CD4-positive, alpha-beta memory T cell (primary cell): ENCODE data around the gene CPNE1. TPM values are rescaled to one million over a fixed set of nuclear protein-coding genes. Genes with fewer than 3 reads are reported as not detected.
A peak's percentile ranks its signal among the peaks of the same experiment; 100 is the strongest.

Source experiments
- CTCF ChIA-PET: fragments of 350-600 bp; sonication (Branson Sonifier 250); formaldehyde crosslinking; loops from one replicate; lab custom pipeline; 2021; ENCODE audit warnings: inconsistent platforms; ENCODE audit not compliant: partially characterized antibody; lab: Charles Lee
- POLR2A ChIA-PET: fragments of 350-600 bp; sonication (Branson Sonifier 250); formaldehyde crosslinking; loops from one replicate; lab custom pipeline; 2021; ENCODE audit not compliant: partially characterized antibody; lab: Charles Lee
- DNase-seq, 5 donors: peaks; one replicate each; pipeline versions ENCODE4 v3.0.0 to v3.0.0-alpha.2; 2020 to 2022; ENCODE audit warnings: mixed read lengths in 1 of 5
- H3K27ac ChIP-seq: one replicate; pipeline ENCODE4 v1.7.0; 2013; ENCODE audit warnings: low read depth, low read length
- H3K27me3 ChIP-seq: 2 replicates; pipeline ENCODE4 v1.7.0; 2013; ENCODE audit warnings: mild to moderate bottlenecking, low read length, moderate library complexity; ENCODE audit not compliant: insufficient read depth
- H3K36me3 ChIP-seq: 2 replicates; pipeline ENCODE4 v1.7.0; 2013; ENCODE audit warnings: mild to moderate bottlenecking, low read length, moderate library complexity; ENCODE audit not compliant: insufficient read depth
- H3K4me1 ChIP-seq: 2 replicates; pipeline ENCODE4 v1.7.0; 2013; ENCODE audit warnings: mild to moderate bottlenecking, low read length, moderate library complexity; ENCODE audit not compliant: insufficient read depth
- H3K4me3 ChIP-seq, 2 donors: one replicate each; pipeline ENCODE4 v1.7.0; 2013; ENCODE audit warnings: low read length in 2 of 2, mild to moderate bottlenecking in 1 of 2
- H3K9me3 ChIP-seq, 2 donors: one replicate each; pipeline ENCODE4 v1.7.0; 2013; ENCODE audit warnings: low read length in 2 of 2, control low read depth in 1 of 2; ENCODE audit not compliant: control insufficient read depth in 1 of 2
- H3K27ac Mint-ChIP-seq, 7 donors: one replicate each; pipeline ENCODE4 v1.8.0; 2020 to 2021; ENCODE audit warnings: mixed read lengths in 7 of 7, mild to moderate bottlenecking in 6 of 7, inconsistent platforms in 3 of 7, moderate library complexity in 3 of 7
- H3K27me3 Mint-ChIP-seq, 2 donors: one replicate each; pipeline ENCODE4 v1.8.0; 2020 to 2021; ENCODE audit warnings: mixed read lengths in 2 of 2
- H3K36me3 Mint-ChIP-seq, 2 donors: one replicate each; pipeline ENCODE4 v1.8.0; 2020 to 2021; ENCODE audit warnings: mixed read lengths in 2 of 2, inconsistent platforms in 1 of 2, mild to moderate bottlenecking in 1 of 2
- H3K4me1 Mint-ChIP-seq, 4 donors: one replicate each; pipeline ENCODE4 v1.8.0; 2020 to 2021; ENCODE audit warnings: mixed read lengths in 4 of 4, mild to moderate bottlenecking in 1 of 4
- H3K4me3 Mint-ChIP-seq, 8 donors: one replicate each; pipeline ENCODE4 v1.8.0; 2020 to 2021; ENCODE audit warnings: mixed read lengths in 8 of 8, mild to moderate bottlenecking in 7 of 8, moderate library complexity in 6 of 8, inconsistent platforms in 3 of 8
- H3K9me3 Mint-ChIP-seq, 8 donors: one replicate each; pipeline ENCODE4 v1.8.0; 2020 to 2021; ENCODE audit warnings: mixed read lengths in 8 of 8, mild to moderate bottlenecking in 5 of 8, inconsistent platforms in 3 of 8, moderate library complexity in 1 of 8
- intact Hi-C: fragments of 100-400 bp; cut with micrococcal nuclease; formaldehyde crosslinking; loops from one replicate; pipeline ENCODE4 v1.15.1; 2023
- polyA plus RNA-seq, 2 donors: library from polyadenylated mRNA; unstranded; fragments of 300-500 nt; fragmentation: Illumina TruSeq; gene quantifications; one replicate each; pipeline ENCODE4 v1.2.3, GENCODE V29; 2021
- total RNA-seq, 2 experiments: library from RNA; stranded (reverse); gene quantifications; one replicate each; pipeline ENCODE4 v1.2.3, GENCODE V29; 2021

Gene CPNE1
- total and polyA plus RNA-seq, 4 experiments from 2014 or later = 305 to 353 (median 329) TPM

- peak overlapping the region in 3 of 7 donors; percentile 19 to 51 (median 38) for H3K27ac Mint-ChIP-seq
- Histone ChIP-seq H3K4me1 (peaks cover 2% of the 10 kb centered on the region), H3K36me3 (no peaks in the 10 kb centered on the region), H3K9me3 (no peaks in the 10 kb centered on the region), H3K27me3 (no peaks in the 10 kb centered on the region), H3K27ac (no peak overlapping the region), H3K4me3 (no peak overlapping the region)
- peaks cover 0 to 2% of the 10 kb centered on the region in 2 donors for H3K27me3 Mint-ChIP-seq
- H3K4me3 Mint-ChIP-seq = no peak overlapping the region
- intact Hi-C loops = no loop called here
- ChIA-PET CTCF (no interaction called here), POLR2A (no interaction called here)
- H3K4me1 Mint-ChIP-seq = peaks cover 0 to 5% (median 3%) of the 10 kb centered on the region in 4 donors
- no peaks in the 10 kb centered on the region for H3K36me3 Mint-ChIP-seq
- peak in 1 of 5 donors; percentile 30 for DNase-seq
- H3K9me3 Mint-ChIP-seq = peaks cover 0 to 3% (median 0%) of the 10 kb centered on the region in 8 donors
Observed at GRCh38 chr20:35607003-35607735, 57.5 kb downstream of the CPNE1 start.

GRCh38 chr20:35606127-35606526, 58.6 kb downstream of the CPNE1 start:
- no peaks in the 10 kb centered on the region for H3K9me3 ChIP-seq
- no peaks in the 10 kb centered on the region for H3K36me3 ChIP-seq
- ChIA-PET POLR2A (no interaction called here), CTCF (interaction anchor here (2.8 to 3.2 kb wide), 2 partner anchors 10 to 143 kb away, joined by 10 to 15 read pairs; partner anchors contain the start of gene SPAG4)
- H3K27me3 ChIP-seq = no peaks in the 10 kb centered on the region
- Mint-ChIP-seq H3K4me1 (peaks cover 1 to 9% (median 4%) of the 10 kb centered on the region in 4 donors), H3K27me3 (peaks cover 2% of the 10 kb centered on the region in 2 donors), H3K36me3 (no peaks in the 10 kb centered on the region), H3K9me3 (peaks cover 0 to 3% (median 0%) of the 10 kb centered on the region in 8 donors), H3K27ac (no peak overlapping the region), H3K4me3 (no peak overlapping the region)
- no peak overlapping the region for H3K4me3 ChIP-seq
- intact Hi-C loops = no loop called here
- H3K4me1 ChIP-seq = peaks cover 12% of the 10 kb centered on the region
- DNase-seq = no peak
- H3K27ac ChIP-seq = no peak overlapping the region

GRCh38 chr20:35604449-35604747, 60.3 kb downstream of the CPNE1 start:
- H3K27me3 ChIP-seq = no peaks in the 10 kb centered on the region
- H3K27ac ChIP-seq = no peak overlapping the region
- H3K4me1 ChIP-seq = peaks cover 17% of the 10 kb centered on the region
- H3K4me3 ChIP-seq = no peak overlapping the region
- H3K4me3 Mint-ChIP-seq = no peak overlapping the region
- intact Hi-C loops = loop anchor here (5.0 kb wide), 2 partner anchors 58 to 142 kb away; partner anchors contain the start of genes CPNE1 and RBM12
- no peaks in the 10 kb centered on the region for H3K36me3 ChIP-seq
- H3K27me3 Mint-ChIP-seq = peaks cover 2 to 6% of the 10 kb centered on the region in 2 donors
- H3K4me1 Mint-ChIP-seq = peaks cover 2 to 15% (median 4%) of the 10 kb centered on the region in 4 donors
- no peak for DNase-seq
- ChIA-PET CTCF (interaction anchor here (1.0 to 3.2 kb wide), 5 partner anchors 12 to 141 kb away, joined by 3 to 15 read pairs (median 3); partner anchors contain the start of gene SPAG4), POLR2A (interaction anchor here (1.9 to 5.5 kb wide), 2 partner anchors 13 to 59 kb away, joined by 6 to 55 read pairs; partner anchors contain the start of gene SPAG4)
- H3K9me3 Mint-ChIP-seq = peaks cover 0 to 3% (median 0%) of the 10 kb centered on the region in 8 donors
- H3K36me3 Mint-ChIP-seq = no peaks in the 10 kb centered on the region
- H3K27ac Mint-ChIP-seq = no peak overlapping the region
- no peaks in the 10 kb centered on the region for H3K9me3 ChIP-seq

DNA sequence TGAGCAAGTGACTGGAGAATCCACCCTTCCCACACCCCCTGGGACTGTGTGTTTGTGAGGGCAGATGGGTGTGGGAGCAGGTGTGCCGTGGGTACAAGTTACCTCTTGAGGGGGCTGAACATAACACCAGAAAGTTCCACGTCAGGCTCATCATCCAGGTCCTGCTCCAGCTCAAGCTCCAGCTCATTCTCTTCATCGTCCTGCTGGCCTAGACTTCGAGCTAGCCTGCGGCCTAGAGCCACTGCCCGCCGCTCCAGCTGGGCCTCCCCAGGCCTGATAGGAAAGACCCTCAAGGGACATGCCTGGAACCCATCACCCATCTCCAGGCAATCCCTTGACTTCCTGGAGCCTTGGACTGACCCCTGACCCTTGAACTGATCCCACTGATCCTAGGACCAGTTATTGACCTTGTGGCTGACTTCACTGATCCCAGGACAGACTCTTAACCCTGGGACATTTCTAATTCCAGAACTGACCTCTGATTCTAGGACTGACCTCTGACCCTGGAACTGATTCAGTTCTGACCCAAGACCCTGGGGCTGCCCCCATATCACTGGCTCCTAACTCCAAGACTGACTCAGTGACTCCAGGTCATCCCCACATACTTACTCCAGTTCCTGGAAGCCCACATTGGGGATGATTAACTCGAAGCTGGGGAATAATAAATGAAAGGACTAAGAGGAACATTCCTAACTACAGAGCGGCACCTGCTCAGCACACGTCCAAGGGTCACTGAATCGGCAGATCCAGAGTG, 60.8 kb downstream of the CPNE1 start:
- Mint-ChIP-seq H3K4me3 (peak overlapping the region in 2 of 8 donors; percentile 52 to 56), H3K27ac (no peak overlapping the region), H3K4me1 (peaks cover 2 to 15% (median 4%) of the 10 kb centered on the region in 4 donors), H3K27me3 (peaks cover 2 to 6% of the 10 kb centered on the region in 2 donors), H3K9me3 (peaks cover 0 to 3% (median 0%) of the 10 kb centered on the region in 8 donors), H3K36me3 (no peaks in the 10 kb centered on the region)
- Histone ChIP-seq H3K4me1 (peaks cover 17% of the 10 kb centered on the region), H3K27ac (no peak overlapping the region), H3K4me3 (no peak overlapping the region), H3K9me3 (no peaks in the 10 kb centered on the region), H3K27me3 (no peaks in the 10 kb centered on the region), H3K36me3 (no peaks in the 10 kb centered on the region)
- POLR2A ChIA-PET = interaction anchor here (1.9 to 5.5 kb wide), 2 partner anchors 14 to 60 kb away, joined by 6 to 55 read pairs; partner anchors contain the start of gene SPAG4
- intact Hi-C loops = loop anchor here (5.0 kb wide), 2 partner anchors 58 to 142 kb away; partner anchors contain the start of genes CPNE1 and RBM12
- no peak for DNase-seq
- CTCF ChIA-PET = interaction anchor here (1.2 to 3.2 kb wide), 7 partner anchors 12 to 350 kb away, joined by 3 to 15 read pairs (median 4); partner anchors contain the start of genes SCAND1 and SPAG4

DNA sequence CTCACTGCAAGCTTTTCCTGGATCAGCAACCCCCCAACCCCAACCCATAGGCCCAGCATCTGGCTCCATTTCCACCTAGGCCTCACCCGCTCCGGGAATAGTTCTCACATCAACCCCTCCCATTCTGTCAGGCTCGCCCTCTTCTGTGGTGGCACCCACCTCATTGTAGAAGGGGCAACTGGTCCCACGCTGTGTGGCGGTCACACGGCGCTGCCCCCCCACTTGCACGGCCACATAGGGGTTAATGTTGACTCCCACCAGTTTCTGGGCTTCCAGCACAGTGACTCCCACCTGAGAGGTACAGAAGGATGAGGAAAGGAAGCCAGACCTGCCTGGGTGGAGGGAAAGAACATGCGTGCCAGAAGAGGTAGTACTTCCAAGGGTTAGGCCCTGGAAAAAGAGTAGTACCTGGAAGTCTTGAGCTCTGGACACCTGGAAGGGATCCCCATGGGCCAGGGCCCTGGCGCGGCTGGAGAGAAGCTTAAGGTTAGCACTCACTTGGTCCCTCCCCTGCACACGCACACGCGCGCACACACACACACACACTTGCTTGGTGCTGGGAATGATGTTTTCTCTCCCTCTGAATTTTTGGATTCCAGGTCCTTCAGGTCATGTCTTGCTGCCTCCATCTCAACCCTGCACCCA, 61.7 kb downstream of the CPNE1 start:
- POLR2A ChIA-PET = interaction anchor here (5.5 kb wide), 1 partner anchor 15 kb away, joined by 55 read pairs; the partner anchor contains the start of gene SPAG4
- Mint-ChIP-seq H3K4me3 (peak overlapping the region in 7 of 8 donors; percentile 30 to 65 (median 52)), H3K36me3 (no peaks in the 10 kb centered on the region), H3K9me3 (peaks cover 0 to 1% (median 0%) of the 10 kb centered on the region in 8 donors), H3K27me3 (peaks cover 2 to 6% of the 10 kb centered on the region in 2 donors), H3K27ac (peak overlapping the region in 2 of 7 donors; percentile 60 to 81), H3K4me1 (peaks cover 2 to 15% (median 4%) of the 10 kb centered on the region in 4 donors)
- CTCF ChIA-PET = interaction anchor here (1.3 to 3.2 kb wide), 4 partner anchors 16 to 351 kb away, joined by 3 to 15 read pairs (median 4); partner anchors contain the start of gene SCAND1
- Histone ChIP-seq H3K36me3 (no peaks in the 10 kb centered on the region), H3K4me3 (no peak overlapping the region), H3K4me1 (peaks cover 17% of the 10 kb centered on the region), H3K27me3 (no peaks in the 10 kb centered on the region), H3K27ac (no peak overlapping the region), H3K9me3 (no peaks in the 10 kb centered on the region)
- DNase-seq = no peak
- intact Hi-C loops = loop anchor here (5.0 kb wide), 2 partner anchors 59 to 141 kb away; partner anchors contain the start of genes CPNE1 and RBM12

- ChIA-PET POLR2A (interaction anchor here (1.1 to 5.5 kb wide), 7 partner anchors 16 to 352 kb away, joined by 3 to 55 read pairs (median 5); partner anchors contain the start of genes CPNE1, NFS1, RBM12 and RBM39), CTCF (interaction anchor here (0.8 to 1.9 kb wide), 14 partner anchors 16 to 353 kb away, joined by 3 to 33 read pairs (median 5); partner anchors contain the start of genes CPNE1, RBM12, RBM39 and SCAND1)
- Histone ChIP-seq H3K27me3 (no peaks in the 10 kb centered on the region), H3K36me3 (no peaks in the 10 kb centered on the region), H3K4me1 (peaks cover 17% of the 10 kb centered on the region), H3K27ac (no peak overlapping the region), H3K9me3 (no peaks in the 10 kb centered on the region), H3K4me3 (peak overlapping the region; percentile 29 to 50)
- peaks cover 2 to 6% of the 10 kb centered on the region in 2 donors for H3K27me3 Mint-ChIP-seq
- H3K9me3 Mint-ChIP-seq = peaks cover 0 to under 1% (median 0%) of the 10 kb centered on the region in 8 donors
- peaks cover 2 to 15% (median 4%) of the 10 kb centered on the region in 4 donors for H3K4me1 Mint-ChIP-seq
- H3K27ac Mint-ChIP-seq = no peak overlapping the region
- intact Hi-C loops = loop anchor here (1.0 to 5.0 kb wide), 7 partner anchors 14 to 282 kb away; partner anchors contain the start of genes CPNE1, NFS1, RBM12 and RBM39
- H3K36me3 Mint-ChIP-seq = no peaks in the 10 kb centered on the region
- H3K4me3 Mint-ChIP-seq = peak overlapping the region in 3 of 8 donors; percentile 26 to 47 (median 42)
- DNase-seq = no peak
Observed at GRCh38 chr20:35601990-35602389, 62.7 kb downstream of the CPNE1 start.
